Parathyroid adenoma (tissue), 2 donors: ENCODE measurements around the gene UTP11.

Experiments
- H2AFZ ChIP-seq: fragments of 300-600 bp; sonication (generic); one replicate; pipeline ENCODE4 v1.7.0; 2017; ENCODE audit warnings: antibody characterized with exemption, mild to moderate bottlenecking
- H3K27ac ChIP-seq: fragments of 300-600 bp; sonication (generic); one replicate; pipeline ENCODE4 v1.7.0; 2017
- H3K27me3 ChIP-seq: fragments of 300-600 bp; sonication (generic); one replicate; pipeline ENCODE4 v1.7.0; 2017; ENCODE audit warnings: low read length; ENCODE audit not compliant: control insufficient read depth, insufficient read depth
- H3K36me3 ChIP-seq: fragments of 300-600 bp; sonication (generic); one replicate; pipeline ENCODE4 v1.7.0; 2017; ENCODE audit warnings: low read length; ENCODE audit not compliant: control insufficient read depth, insufficient read depth
- H3K4me1 ChIP-seq: fragments of 300-600 bp; sonication (generic); one replicate; pipeline ENCODE4 v1.7.0; 2017; ENCODE audit warnings: control low read depth
- H3K4me2 ChIP-seq: fragments of 300-600 bp; sonication (generic); one replicate; pipeline ENCODE4 v1.7.0; 2017; ENCODE audit warnings: low read length
- H3K4me3 ChIP-seq: fragments of 300-600 bp; sonication (generic); one replicate; pipeline ENCODE4 v1.7.0; 2017; ENCODE audit warnings: low read depth, low read length
- H3K79me2 ChIP-seq: fragments of 300-600 bp; sonication (generic); one replicate; pipeline ENCODE4 v1.7.0; 2017; ENCODE audit warnings: control low read depth
- H3K9ac ChIP-seq: fragments of 300-600 bp; sonication (generic); one replicate; pipeline ENCODE4 v1.7.0; 2017; ENCODE audit warnings: mild to moderate bottlenecking
- H3K9me3 ChIP-seq: fragments of 300-600 bp; sonication (generic); one replicate; pipeline ENCODE4 v1.7.0; 2017; ENCODE audit warnings: low read length; ENCODE audit not compliant: control insufficient read depth
- CTCF ChIP-seq: fragments of 300-600 bp; sonication (generic); IDR thresholded peaks from one replicate; pipeline ENCODE4 v1.7.0; 2017; ENCODE audit warnings: antibody characterized with exemption, mild to moderate bottlenecking
- donor health status: primary hyperparathyroidism.

UTP11 gene

GRCh38 chr1:38052750-38053415 is 40.3 kb downstream of the UTP11 start:
- Histone ChIP-seq H3K36me3 (no peaks in the 10 kb centered on the region), H2AFZ (no peak overlapping the region), H3K79me2 (no peaks in the 10 kb centered on the region), H3K27ac (no peak overlapping the region), H3K9ac (no peak overlapping the region), H3K4me2 (no peak overlapping the region), H3K27me3 (no peaks in the 10 kb centered on the region), H3K4me3 (no peak overlapping the region), H3K9me3 (no peaks in the 10 kb centered on the region), H3K4me1 (no peaks in the 10 kb centered on the region)
- TF ChIP-seq CTCF: no peak

GRCh38 chr1:38053416-38054091 is 41.0 kb downstream of the UTP11 start:
- no peak for TF ChIP-seq CTCF
- Histone ChIP-seq H3K4me2 (no peak overlapping the region), H3K9ac (no peak overlapping the region), H3K79me2 (no peaks in the 10 kb centered on the region), H2AFZ (no peak overlapping the region), H3K4me3 (no peak overlapping the region), H3K27ac (no peak overlapping the region), H3K36me3 (no peaks in the 10 kb centered on the region), H3K27me3 (no peaks in the 10 kb centered on the region), H3K4me1 (no peaks in the 10 kb centered on the region), H3K9me3 (no peaks in the 10 kb centered on the region)

GRCh38 chr1:38055398-38055797 is 42.9 kb downstream of the UTP11 start:
- Histone ChIP-seq H3K4me2 (no peak overlapping the region), H3K27ac (no peak overlapping the region), H3K9me3 (no peaks in the 10 kb centered on the region), H3K9ac (no peak overlapping the region), H3K4me1 (no peaks in the 10 kb centered on the region), H2AFZ (no peak overlapping the region), H3K79me2 (no peaks in the 10 kb centered on the region), H3K27me3 (no peaks in the 10 kb centered on the region), H3K36me3 (no peaks in the 10 kb centered on the region), H3K4me3 (no peak overlapping the region)
- no peak for TF ChIP-seq CTCF

- no peak overlapping the region for H3K9ac ChIP-seq
- no peak overlapping the region for H3K4me3 ChIP-seq
- no peaks in the 10 kb centered on the region for H3K9me3 ChIP-seq
- H3K27me3 ChIP-seq: no peaks in the 10 kb centered on the region
- H3K79me2 ChIP-seq: no peaks in the 10 kb centered on the region
- H2AFZ ChIP-seq: no peak overlapping the region
- no peak overlapping the region for H3K27ac ChIP-seq
- no peaks in the 10 kb centered on the region for H3K4me1 ChIP-seq
- H3K4me2 ChIP-seq: no peak overlapping the region
- TF ChIP-seq CTCF: no peak
- no peaks in the 10 kb centered on the region for H3K36me3 ChIP-seq
These were observed 43.4 kb downstream of the UTP11 start for GRCh38 chr1:38055965-38056364.
